Panc1 (cell line): ENCODE measurements around the gene FANK1.

Source experiments
- POLR2AphosphoS5 ChIP-seq: IDR thresholded peaks from 2 replicates; pipeline ENCODE4 v1.6.1; 2012; ENCODE audit warnings: mild to moderate bottlenecking, low read depth, low read length, moderate library complexity
- SIN3A ChIP-seq: IDR thresholded peaks from 2 replicates; pipeline ENCODE4 v1.6.1; 2012; ENCODE audit warnings: low read depth, mild to moderate bottlenecking, low read length, moderate library complexity, borderline replicate concordance; ENCODE audit not compliant: insufficient read depth
- TCF7L2 ChIP-seq: IDR thresholded peaks from 2 replicates; pipeline ENCODE4 v1.6.1; 2011; ENCODE audit warnings: mild to moderate bottlenecking, low read depth, low read length, inconsistent platforms
- TF ChIP-seq, protein P1 (sequence below): fragments of 450-650 bp; IDR thresholded peaks from 2 replicates; pipeline ENCODE4 v1.5.1; 2017; ENCODE audit warnings: mild to moderate bottlenecking
- TF ChIP-seq, protein P2 (sequence below), 2 experiments: IDR thresholded peaks; 2 replicates each; pipeline ENCODE4 v1.6.1; 2011 to 2012; ENCODE audit warnings: low read depth in 2 of 2, control low read depth in 1 of 2, low read length in 1 of 2, mild to moderate bottlenecking in 1 of 2, moderate library complexity in 1 of 2; ENCODE audit not compliant: insufficient read depth in 1 of 2

DNA sequence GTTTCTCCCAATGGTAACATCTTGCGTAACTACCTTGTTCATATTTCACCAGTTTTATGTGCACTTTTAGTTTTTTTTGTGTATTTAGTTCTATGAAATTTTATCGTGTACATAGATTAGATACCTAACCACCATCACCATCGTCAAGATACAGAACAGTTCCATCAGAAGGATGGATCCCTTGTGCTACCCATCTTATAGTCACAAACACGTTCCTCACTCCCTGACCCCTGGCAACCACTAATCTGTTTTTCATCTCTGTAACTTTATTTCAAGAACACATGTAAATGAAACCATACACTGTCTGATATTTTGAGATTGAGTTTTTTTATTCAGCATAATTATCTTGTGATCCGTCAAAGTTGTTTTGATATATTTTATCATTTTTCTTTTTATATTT, 29.9 kb downstream of the FANK1 start:
- TF ChIP-seq, protein P1, sequence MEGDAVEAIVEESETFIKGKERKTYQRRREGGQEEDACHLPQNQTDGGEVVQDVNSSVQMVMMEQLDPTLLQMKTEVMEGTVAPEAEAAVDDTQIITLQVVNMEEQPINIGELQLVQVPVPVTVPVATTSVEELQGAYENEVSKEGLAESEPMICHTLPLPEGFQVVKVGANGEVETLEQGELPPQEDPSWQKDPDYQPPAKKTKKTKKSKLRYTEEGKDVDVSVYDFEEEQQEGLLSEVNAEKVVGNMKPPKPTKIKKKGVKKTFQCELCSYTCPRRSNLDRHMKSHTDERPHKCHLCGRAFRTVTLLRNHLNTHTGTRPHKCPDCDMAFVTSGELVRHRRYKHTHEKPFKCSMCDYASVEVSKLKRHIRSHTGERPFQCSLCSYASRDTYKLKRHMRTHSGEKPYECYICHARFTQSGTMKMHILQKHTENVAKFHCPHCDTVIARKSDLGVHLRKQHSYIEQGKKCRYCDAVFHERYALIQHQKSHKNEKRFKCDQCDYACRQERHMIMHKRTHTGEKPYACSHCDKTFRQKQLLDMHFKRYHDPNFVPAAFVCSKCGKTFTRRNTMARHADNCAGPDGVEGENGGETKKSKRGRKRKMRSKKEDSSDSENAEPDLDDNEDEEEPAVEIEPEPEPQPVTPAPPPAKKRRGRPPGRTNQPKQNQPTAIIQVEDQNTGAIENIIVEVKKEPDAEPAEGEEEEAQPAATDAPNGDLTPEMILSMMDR: no peak
- TF ChIP-seq TCF7L2 (no peak), SIN3A (no peak), POLR2AphosphoS5 (no peak)
- TF ChIP-seq, protein P2, sequence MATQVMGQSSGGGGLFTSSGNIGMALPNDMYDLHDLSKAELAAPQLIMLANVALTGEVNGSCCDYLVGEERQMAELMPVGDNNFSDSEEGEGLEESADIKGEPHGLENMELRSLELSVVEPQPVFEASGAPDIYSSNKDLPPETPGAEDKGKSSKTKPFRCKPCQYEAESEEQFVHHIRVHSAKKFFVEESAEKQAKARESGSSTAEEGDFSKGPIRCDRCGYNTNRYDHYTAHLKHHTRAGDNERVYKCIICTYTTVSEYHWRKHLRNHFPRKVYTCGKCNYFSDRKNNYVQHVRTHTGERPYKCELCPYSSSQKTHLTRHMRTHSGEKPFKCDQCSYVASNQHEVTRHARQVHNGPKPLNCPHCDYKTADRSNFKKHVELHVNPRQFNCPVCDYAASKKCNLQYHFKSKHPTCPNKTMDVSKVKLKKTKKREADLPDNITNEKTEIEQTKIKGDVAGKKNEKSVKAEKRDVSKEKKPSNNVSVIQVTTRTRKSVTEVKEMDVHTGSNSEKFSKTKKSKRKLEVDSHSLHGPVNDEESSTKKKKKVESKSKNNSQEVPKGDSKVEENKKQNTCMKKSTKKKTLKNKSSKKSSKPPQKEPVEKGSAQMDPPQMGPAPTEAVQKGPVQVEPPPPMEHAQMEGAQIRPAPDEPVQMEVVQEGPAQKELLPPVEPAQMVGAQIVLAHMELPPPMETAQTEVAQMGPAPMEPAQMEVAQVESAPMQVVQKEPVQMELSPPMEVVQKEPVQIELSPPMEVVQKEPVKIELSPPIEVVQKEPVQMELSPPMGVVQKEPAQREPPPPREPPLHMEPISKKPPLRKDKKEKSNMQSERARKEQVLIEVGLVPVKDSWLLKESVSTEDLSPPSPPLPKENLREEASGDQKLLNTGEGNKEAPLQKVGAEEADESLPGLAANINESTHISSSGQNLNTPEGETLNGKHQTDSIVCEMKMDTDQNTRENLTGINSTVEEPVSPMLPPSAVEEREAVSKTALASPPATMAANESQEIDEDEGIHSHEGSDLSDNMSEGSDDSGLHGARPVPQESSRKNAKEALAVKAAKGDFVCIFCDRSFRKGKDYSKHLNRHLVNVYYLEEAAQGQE (IDR thresholded peaks at IDR 0.05; ENCODE audit: insufficient read depth in 1 of 2, low read depth in 2 of 2, low read length in 1 of 2): no peak
